ENCODE results near the gene LASP1NB.

Gene LASP1NB

GRCh38 chr17:38905375-38905774 is 20.0 kb upstream of the LASP1NB start:
- H3K79me2 ChIP-seq (ENCODE audit: low read depth), result peaks cover 83% of the 10 kb centered on the region
- BruUV-seq (replicated peaks), result no TSS peak
- CTCF ChIA-PET, result no interaction called here
- H2AFZ ChIP-seq, result no peak overlapping the region
- intact Hi-C loops (cut with micrococcal nuclease; ENCODE audit: unreplicated experiment), result no loop called here
- DNase-seq, result no peak
- TF ChIP-seq, protein P1, sequence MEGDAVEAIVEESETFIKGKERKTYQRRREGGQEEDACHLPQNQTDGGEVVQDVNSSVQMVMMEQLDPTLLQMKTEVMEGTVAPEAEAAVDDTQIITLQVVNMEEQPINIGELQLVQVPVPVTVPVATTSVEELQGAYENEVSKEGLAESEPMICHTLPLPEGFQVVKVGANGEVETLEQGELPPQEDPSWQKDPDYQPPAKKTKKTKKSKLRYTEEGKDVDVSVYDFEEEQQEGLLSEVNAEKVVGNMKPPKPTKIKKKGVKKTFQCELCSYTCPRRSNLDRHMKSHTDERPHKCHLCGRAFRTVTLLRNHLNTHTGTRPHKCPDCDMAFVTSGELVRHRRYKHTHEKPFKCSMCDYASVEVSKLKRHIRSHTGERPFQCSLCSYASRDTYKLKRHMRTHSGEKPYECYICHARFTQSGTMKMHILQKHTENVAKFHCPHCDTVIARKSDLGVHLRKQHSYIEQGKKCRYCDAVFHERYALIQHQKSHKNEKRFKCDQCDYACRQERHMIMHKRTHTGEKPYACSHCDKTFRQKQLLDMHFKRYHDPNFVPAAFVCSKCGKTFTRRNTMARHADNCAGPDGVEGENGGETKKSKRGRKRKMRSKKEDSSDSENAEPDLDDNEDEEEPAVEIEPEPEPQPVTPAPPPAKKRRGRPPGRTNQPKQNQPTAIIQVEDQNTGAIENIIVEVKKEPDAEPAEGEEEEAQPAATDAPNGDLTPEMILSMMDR (conservative IDR thresholded peaks at IDR 0.05), result no peak
- no peak for TF ChIP-seq EZH2 (IDR thresholded peaks at IDR 0.05; ENCODE audit: low read depth)
- peaks cover 56% of the 10 kb centered on the region for H3F3A ChIP-seq (ENCODE audit: insufficient read depth, low read depth)
- POLR2A ChIA-PET (ENCODE audit: unreplicated experiment), result no interaction called here
- H3K27ac ChIP-seq, result no peak overlapping the region
- no peaks in the 10 kb centered on the region for H3K27me3 ChIP-seq (ENCODE audit: insufficient read depth, low read depth)
- no peak overlapping the region for H3K4me3 ChIP-seq
- H3K36me3 ChIP-seq (ENCODE audit: low read depth), result peaks cover 31% of the 10 kb centered on the region
- H3K9me3 ChIP-seq (ENCODE audit: insufficient read depth, low read depth), result no peaks in the 10 kb centered on the region
- no peaks in the 10 kb centered on the region for H3K9me2 ChIP-seq (ENCODE audit: insufficient read depth)
- H3K4me2 ChIP-seq, result no peak overlapping the region
- H4K20me1 ChIP-seq (ENCODE audit: insufficient read depth), result peaks cover 52% of the 10 kb centered on the region
- H3K4me1 ChIP-seq (replicated peaks; ENCODE audit: insufficient read depth), result peaks cover 26% of the 10 kb centered on the region

- H3K27me3 ChIP-seq (ENCODE audit: insufficient read depth, low read depth), result no peaks in the 10 kb centered on the region
- ChIA-PET POLR2A (ENCODE audit: unreplicated experiment) (interaction anchor here (0.7 kb wide), 1 partner anchor 53 kb away, joined by 4 read pairs; no protein-coding TSS in a partner anchor), CTCF (interaction anchor here (0.6 kb wide), 2 partner anchors 256 to 394 kb away, joined by 3 to 4 read pairs; no protein-coding TSS in a partner anchor)
- TF ChIP-seq EZH2 (IDR thresholded peaks at IDR 0.05; ENCODE audit: low read depth), result no peak
- TF ChIP-seq, protein P1 (conservative IDR thresholded peaks at IDR 0.05), result no peak
- H3K27ac ChIP-seq, result no peak overlapping the region
- intact Hi-C loops (cut with micrococcal nuclease; ENCODE audit: unreplicated experiment), result no loop called here
- H4K20me1 ChIP-seq (ENCODE audit: insufficient read depth), result peaks cover 61% of the 10 kb centered on the region
- H3K79me2 ChIP-seq (ENCODE audit: low read depth), result peaks cover 86% of the 10 kb centered on the region
- BruUV-seq (replicated peaks), result no TSS peak
- peaks cover 31% of the 10 kb centered on the region for H3K36me3 ChIP-seq (ENCODE audit: low read depth)
- H3F3A ChIP-seq (ENCODE audit: insufficient read depth, low read depth), result peaks cover 44% of the 10 kb centered on the region
- DNase-seq, result no peak
- no peak overlapping the region for H2AFZ ChIP-seq
- no peaks in the 10 kb centered on the region for H3K9me2 ChIP-seq (ENCODE audit: insufficient read depth)
- peaks cover 15% of the 10 kb centered on the region for H3K4me1 ChIP-seq (replicated peaks; ENCODE audit: insufficient read depth)
- no peak overlapping the region for H3K4me3 ChIP-seq
- no peaks in the 10 kb centered on the region for H3K9me3 ChIP-seq (ENCODE audit: insufficient read depth, low read depth)
- H3K4me2 ChIP-seq, result no peak overlapping the region
Measured at GRCh38 chr17:38906460-38907228, 18.8 kb upstream of the LASP1NB start.

DNA sequence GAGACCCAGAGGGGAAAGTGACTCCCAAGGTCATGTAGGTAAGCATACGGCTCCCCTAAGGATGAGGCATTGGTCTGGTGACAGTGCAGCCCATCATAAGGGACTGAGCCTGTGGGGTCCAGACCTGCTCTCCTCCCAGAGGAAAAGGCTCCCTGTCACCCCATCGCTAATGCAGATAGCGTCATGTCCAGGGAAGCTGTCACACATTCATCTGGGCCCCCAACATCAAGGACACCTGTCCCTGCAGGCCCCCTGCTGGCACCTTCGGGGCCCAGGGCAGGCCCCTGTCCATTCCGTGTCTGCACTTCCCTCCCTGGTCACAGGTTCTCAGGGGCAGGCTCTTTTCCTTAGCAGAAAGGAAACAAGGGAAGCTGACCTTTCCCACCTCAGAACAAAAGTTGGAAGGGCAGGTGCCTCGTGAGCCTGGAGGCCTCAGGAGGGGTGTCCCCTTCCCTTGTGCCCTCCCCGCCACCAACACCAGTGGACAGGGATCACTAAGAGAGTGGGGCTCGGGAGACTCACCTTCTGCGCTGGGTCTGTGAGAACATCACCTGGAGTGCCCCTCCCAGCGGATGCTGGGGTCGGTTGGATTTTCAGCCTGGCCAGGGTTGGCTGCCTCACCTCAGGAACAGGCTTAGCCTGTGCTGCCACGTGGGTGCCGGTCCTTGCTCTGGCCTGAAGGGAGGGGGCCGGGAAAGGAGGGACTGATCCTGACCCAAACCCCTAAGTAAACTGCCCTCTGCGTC is 17.3 kb upstream of the LASP1NB start:
- Histone ChIP-seq H3K27me3 (ENCODE audit: insufficient read depth, low read depth) (no peaks in the 10 kb centered on the region), H2AFZ (no peak overlapping the region), H3K4me3 (no peak overlapping the region), H3F3A (ENCODE audit: insufficient read depth, low read depth) (peaks cover 48% of the 10 kb centered on the region), H4K20me1 (ENCODE audit: insufficient read depth) (peaks cover 60% of the 10 kb centered on the region), H3K9me2 (ENCODE audit: insufficient read depth) (no peaks in the 10 kb centered on the region), H3K9me3 (ENCODE audit: insufficient read depth, low read depth) (no peaks in the 10 kb centered on the region), H3K36me3 (ENCODE audit: low read depth) (peaks cover 31% of the 10 kb centered on the region), H3K27ac (no peak overlapping the region), H3K79me2 (ENCODE audit: low read depth) (peaks cover 79% of the 10 kb centered on the region), H3K4me1 (replicated peaks; ENCODE audit: insufficient read depth) (0 out of 2 replicates have a peak, but pooled peaks cover under 1% of the 10 kb centered on the region), H3K4me2 (no peak overlapping the region)
- no peak for DNase-seq
- CTCF ChIA-PET, result no interaction called here
- BruUV-seq (replicated peaks), result no TSS peak
- TF ChIP-seq EZH2 (IDR thresholded peaks at IDR 0.05; ENCODE audit: low read depth), result no peak
- TF ChIP-seq, protein P1 (conservative IDR thresholded peaks at IDR 0.05), result no peak
- intact Hi-C loops (cut with micrococcal nuclease; ENCODE audit: unreplicated experiment), result no loop called here
- POLR2A ChIA-PET (ENCODE audit: unreplicated experiment), result no interaction called here

All from PC-9 (cell line).